ENCODE data around the gene CHST15. TPM values are rescaled to one million over a fixed set of nuclear protein-coding genes. Genes with fewer than 3 reads are reported as not detected.

The CHST15 gene
- total and polyA plus RNA-seq, 2 of the 8 experiments (the other 6 are each of a cell fraction or from before 2014, with no cell fraction given) = 8.8 to 9.1 TPM

DNA sequence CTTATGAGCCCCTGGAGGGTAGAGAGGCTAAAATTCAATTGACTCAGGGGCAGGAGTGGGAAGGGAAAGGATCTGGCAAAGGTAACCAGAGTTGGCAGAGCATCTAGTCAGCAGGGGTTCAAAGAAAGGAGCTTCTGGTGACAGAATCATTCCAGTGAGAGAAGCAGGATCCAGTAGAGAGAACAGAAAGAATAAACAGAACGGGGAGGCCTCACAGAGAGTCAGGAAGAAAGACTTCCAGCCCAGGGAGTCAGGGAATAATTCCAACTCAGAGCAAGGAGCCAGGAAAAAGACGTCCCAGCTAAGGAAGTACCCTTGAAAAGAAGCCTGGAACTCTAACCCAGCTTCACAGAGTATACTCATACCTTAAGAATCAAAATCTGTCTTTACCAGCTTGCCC is 135.2 kb downstream of the CHST15 start:
- H3K27me3 ChIP-seq (replicated peaks in 1 of 4; ENCODE audit: control insufficient read depth in 3 of 4, extremely low read depth in 1 of 4, insufficient read depth in 3 of 4, low read length in 3 of 4) = no peaks in the 10 kb centered on the region
- no peak overlapping the region for H4K8ac ChIP-seq (ENCODE audit: extremely low read depth, insufficient read depth, low read length)
- no peak overlapping the region for H3K4ac ChIP-seq (replicated peaks; ENCODE audit: insufficient read length, low read depth, low read length)
- FAIRE-seq = no peak
- H2BK20ac ChIP-seq (ENCODE audit: low read length) = no peak overlapping the region
- no peak overlapping the region for H3K4me3 ChIP-seq (ENCODE audit: extremely low read depth in 1 of 4, insufficient read depth in 2 of 4, low read depth in 3 of 4, low read length in 4 of 4)
- H4K91ac ChIP-seq (replicated peaks; ENCODE audit: insufficient read length, low read length) = no peak overlapping the region
- no peak overlapping the region for H2BK15ac ChIP-seq (ENCODE audit: low read length)
- no peak overlapping the region for H2BK12ac ChIP-seq (ENCODE audit: low read depth, low read length)
- no peaks in the 10 kb centered on the region for H3K4me1 ChIP-seq (replicated peaks in 1 of 4; ENCODE audit: control insufficient read depth in 3 of 4, insufficient read depth in 4 of 4, low read length in 3 of 4)
- no peak overlapping the region for H3K18ac ChIP-seq (ENCODE audit: extremely low read depth, low read length)
- ChIA-PET POLR2A (ENCODE audit: partially characterized antibody) (no interaction called here), CTCF (ENCODE audit: partially characterized antibody) (no interaction called here)
- H3K36me3 ChIP-seq (ENCODE audit: control insufficient read depth in 2 of 4, insufficient read depth in 4 of 4, low read length in 3 of 4) = no peaks in the 10 kb centered on the region
- no peak overlapping the region for H3K4me2 ChIP-seq (ENCODE audit: insufficient read depth in 1 of 2, low read depth in 2 of 2, low read length in 2 of 2)
- 0 out of 4 replicates have a peak, but pooled peaks cover 0 to 2% of the 10 kb centered on the region in 2 experiments for H3K9me3 ChIP-seq (ENCODE audit: insufficient read depth in 2 of 2, low read depth in 1 of 2, low read length in 1 of 2)
- H3K9ac ChIP-seq (replicated peaks in 1 of 4; ENCODE audit: extremely low read depth in 1 of 4, low read depth in 3 of 4, low read length in 3 of 4) = no peak overlapping the region
- TF ChIP-seq, protein P1, sequence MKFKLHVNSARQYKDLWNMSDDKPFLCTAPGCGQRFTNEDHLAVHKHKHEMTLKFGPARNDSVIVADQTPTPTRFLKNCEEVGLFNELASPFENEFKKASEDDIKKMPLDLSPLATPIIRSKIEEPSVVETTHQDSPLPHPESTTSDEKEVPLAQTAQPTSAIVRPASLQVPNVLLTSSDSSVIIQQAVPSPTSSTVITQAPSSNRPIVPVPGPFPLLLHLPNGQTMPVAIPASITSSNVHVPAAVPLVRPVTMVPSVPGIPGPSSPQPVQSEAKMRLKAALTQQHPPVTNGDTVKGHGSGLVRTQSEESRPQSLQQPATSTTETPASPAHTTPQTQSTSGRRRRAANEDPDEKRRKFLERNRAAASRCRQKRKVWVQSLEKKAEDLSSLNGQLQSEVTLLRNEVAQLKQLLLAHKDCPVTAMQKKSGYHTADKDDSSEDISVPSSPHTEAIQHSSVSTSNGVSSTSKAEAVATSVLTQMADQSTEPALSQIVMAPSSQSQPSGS (IDR thresholded peaks at IDR 0.05; ENCODE audit: low read length) = no peak
- TF ChIP-seq SP1 (IDR thresholded peaks at IDR 0.05; ENCODE audit: low read depth, low read length) (no peak), SIRT6 (IDR thresholded peaks at IDR 0.05; ENCODE audit: low read length) (no peak), HDAC6 (IDR thresholded peaks at IDR 0.05; ENCODE audit: low read depth, low read length) (no peak), TEAD4 (IDR thresholded peaks at IDR 0.05; ENCODE audit: low read depth, low read length) (no peak)
- no peak overlapping the region for H3K56ac ChIP-seq (replicated peaks; ENCODE audit: insufficient read length, low read depth, low read length)
- H3K79me2 ChIP-seq (ENCODE audit: control insufficient read depth in 1 of 2, insufficient read depth in 2 of 2, low read length in 2 of 2) = no peaks in the 10 kb centered on the region
- no peak overlapping the region for H2BK5ac ChIP-seq (ENCODE audit: low read depth, low read length)
- no peak for DNase-seq (ENCODE audit: low read depth in 1 of 2, low spot score in 2 of 2)
- no peaks in the 10 kb centered on the region for H3K23me2 ChIP-seq (ENCODE audit: low read depth, low read length)
- H2BK120ac ChIP-seq (replicated peaks; ENCODE audit: low read depth, low read length) = no peak overlapping the region
- H2AFZ ChIP-seq (ENCODE audit: low read length) = no peak overlapping the region
- H4K20me1 ChIP-seq (replicated peaks in 1 of 2; ENCODE audit: control insufficient read depth in 1 of 2, insufficient read depth in 2 of 2, low read length in 2 of 2) = no peaks in the 10 kb centered on the region
- no peak overlapping the region for H2AK5ac ChIP-seq (ENCODE audit: low read depth, low read length)
- H4K5ac ChIP-seq (ENCODE audit: insufficient read length, low read depth, low read length) = no peak overlapping the region
- no peak overlapping the region for H3K23ac ChIP-seq (ENCODE audit: insufficient read length)
- no peak overlapping the region for H3K14ac ChIP-seq (ENCODE audit: insufficient read length)
- no peaks in the 10 kb centered on the region for H3K79me1 ChIP-seq (ENCODE audit: low read depth, low read length)
- H3K27ac ChIP-seq (ENCODE audit: low read depth, low read length) = no peak overlapping the region
- 76% methylated on average over 2 of the region's 2 CpGs; no CpG with 5 or more reads in 1 of the 2 experiments for WGBS, 2 experiments (ENCODE audit: extremely low coverage in 1 of 2, insufficient coverage in 1 of 2, insufficient read length in 1 of 2, insufficient replicate concordance in 2 of 2, low coverage in 1 of 2, low lambda C conversion rate in 2 of 2, missing lambda C conversion rate in 1 of 2)
